Lower leg skin (tissue), 4 donors: ENCODE measurements around the gene TRIM44. TPM values are rescaled to one million over a fixed set of nuclear protein-coding genes. Genes with fewer than 3 reads are reported as not detected.

Experiments
- DNase-seq, 2 donors: peaks; one replicate each; pipeline ENCODE4 v3.0.0-alpha.2; 2019; ENCODE audit warnings: low spot score in 2 of 2
- H3K4me3 ChIP-seq: fragments of 200-600 bp; sonication (generic); 2 replicates; pipeline ENCODE4 v1.5.1; 2017; ENCODE audit warnings: mild to moderate bottlenecking, low read depth; ENCODE audit not compliant: poor library complexity, severe bottlenecking
- POLR2A ChIP-seq, 2 donors: fragments of 450-650 bp; IDR thresholded peaks; one replicate each; pipeline ENCODE4 v1.6.1; 2016 to 2017; ENCODE audit warnings: antibody characterized with exemption in 2 of 2, mild to moderate bottlenecking in 1 of 2, moderate library complexity in 1 of 2
- WGBS, 2 donors: methylation state at CpG; one replicate each; pipeline ENCODE4 v1.1.5; 2018; 5-methylcytosine and 5-hydroxymethylcytosine counted together
- intact Hi-C: fragments of 100-400 bp; cut with DNase I; formaldehyde crosslinking; loops from one replicate; pipeline ENCODE4 v1.15.0; 2023; ENCODE audit warnings: low total_unique reads
- total RNA-seq, 4 donors: library from RNA; depleted of rRNA; stranded (reverse); fragments of >200 nt; gene quantifications; one replicate each; pipeline ENCODE4 v1.1.0, GENCODE V29; 2016
- TF ChIP-seq, protein P1 (sequence below), 3 donors: fragments of 450-650 bp; IDR thresholded peaks; one replicate each; pipeline ENCODE4 v1.5.1; 2016; ENCODE audit warnings: antibody characterized with exemption in 3 of 3, mild to moderate bottlenecking in 3 of 3, moderate library complexity in 2 of 3

TRIM44 gene
- total RNA-seq, 4 donors from 2014 or later = 9.6 to 29.3 (median 23.8) TPM

GRCh38 chr11:35639591-35640179 lies 22.9 kb upstream of the TRIM44 start:
- WGBS, 2 donors = 64 to 66% methylated on average over 9 of the region's 9 CpGs
- intact Hi-C loops = no loop called here

DNA sequence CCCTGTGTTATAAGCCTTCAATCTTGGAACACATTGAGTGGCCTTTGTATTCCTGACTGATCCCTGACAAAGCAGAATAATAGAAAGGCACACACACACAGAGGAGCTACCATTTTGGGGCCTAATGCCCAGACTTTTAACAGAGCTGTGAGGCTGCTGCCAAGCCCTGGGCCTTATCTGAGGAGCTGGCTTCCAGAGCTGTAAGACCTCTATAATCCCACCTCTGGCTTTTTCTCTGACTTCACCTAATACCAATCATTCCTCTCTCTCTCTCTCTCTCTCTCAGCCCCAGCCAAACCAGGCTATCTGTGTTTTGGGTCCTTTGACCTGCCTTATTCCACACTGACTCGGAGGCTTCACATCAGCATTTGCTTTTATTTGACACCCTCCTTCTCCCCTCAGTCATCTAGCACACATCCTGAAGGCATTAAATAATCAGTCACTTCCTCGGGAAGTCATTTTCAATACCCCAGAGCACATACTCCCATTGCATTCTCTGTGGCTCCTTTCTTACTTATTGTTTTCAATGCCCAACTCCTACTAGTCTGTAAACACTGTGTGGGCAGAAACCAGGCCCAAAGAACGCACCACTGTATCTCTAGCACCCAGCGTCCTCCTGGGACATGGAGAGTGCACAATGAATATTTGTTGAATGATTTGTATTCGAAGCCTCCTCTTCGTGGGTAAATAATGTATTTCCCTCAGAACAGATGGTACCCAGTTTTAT lies 21.2 kb upstream of the TRIM44 start:
- intact Hi-C loops = no loop called here
- TF ChIP-seq, protein P1, sequence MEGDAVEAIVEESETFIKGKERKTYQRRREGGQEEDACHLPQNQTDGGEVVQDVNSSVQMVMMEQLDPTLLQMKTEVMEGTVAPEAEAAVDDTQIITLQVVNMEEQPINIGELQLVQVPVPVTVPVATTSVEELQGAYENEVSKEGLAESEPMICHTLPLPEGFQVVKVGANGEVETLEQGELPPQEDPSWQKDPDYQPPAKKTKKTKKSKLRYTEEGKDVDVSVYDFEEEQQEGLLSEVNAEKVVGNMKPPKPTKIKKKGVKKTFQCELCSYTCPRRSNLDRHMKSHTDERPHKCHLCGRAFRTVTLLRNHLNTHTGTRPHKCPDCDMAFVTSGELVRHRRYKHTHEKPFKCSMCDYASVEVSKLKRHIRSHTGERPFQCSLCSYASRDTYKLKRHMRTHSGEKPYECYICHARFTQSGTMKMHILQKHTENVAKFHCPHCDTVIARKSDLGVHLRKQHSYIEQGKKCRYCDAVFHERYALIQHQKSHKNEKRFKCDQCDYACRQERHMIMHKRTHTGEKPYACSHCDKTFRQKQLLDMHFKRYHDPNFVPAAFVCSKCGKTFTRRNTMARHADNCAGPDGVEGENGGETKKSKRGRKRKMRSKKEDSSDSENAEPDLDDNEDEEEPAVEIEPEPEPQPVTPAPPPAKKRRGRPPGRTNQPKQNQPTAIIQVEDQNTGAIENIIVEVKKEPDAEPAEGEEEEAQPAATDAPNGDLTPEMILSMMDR (IDR thresholded peaks at IDR 0.05) = no peak
- H3K4me3 ChIP-seq = no peak overlapping the region
- WGBS, 2 donors = 69 to 75% methylated on average over 6 of the region's 6 CpGs
- no peak for DNase-seq

More at GRCh38 chr11:35639591-35640179, 22.9 kb upstream of the TRIM44 start:
- H3K4me3 ChIP-seq = no peak overlapping the region
- DNase-seq = no peak
- no peak for TF ChIP-seq POLR2A (IDR thresholded peaks at IDR 0.05)
- TF ChIP-seq, protein P1 (IDR thresholded peaks at IDR 0.05) = no peak

- no peak for DNase-seq
- intact Hi-C loops = no loop called here
- 84 to 89% methylated on average over 3 of the region's 3 CpGs for WGBS, 2 donors
- TF ChIP-seq, protein P1 (IDR thresholded peaks at IDR 0.05) = no peak
- no peak overlapping the region for H3K4me3 ChIP-seq
Measured at GRCh38 chr11:35641964-35642363, 20.6 kb upstream of the TRIM44 start.

- TF ChIP-seq POLR2A (IDR thresholded peaks at IDR 0.05) = no peak
- TF ChIP-seq, protein P1 (IDR thresholded peaks at IDR 0.05) = no peak
- intact Hi-C loops = no loop called here
- WGBS, 2 donors = 67 to 74% methylated on average over 8 of the region's 8 CpGs
- DNase-seq = no peak
- no peak overlapping the region for H3K4me3 ChIP-seq
Measured at GRCh38 chr11:35647421-35648093, 15.0 kb upstream of the TRIM44 start.

DNA sequence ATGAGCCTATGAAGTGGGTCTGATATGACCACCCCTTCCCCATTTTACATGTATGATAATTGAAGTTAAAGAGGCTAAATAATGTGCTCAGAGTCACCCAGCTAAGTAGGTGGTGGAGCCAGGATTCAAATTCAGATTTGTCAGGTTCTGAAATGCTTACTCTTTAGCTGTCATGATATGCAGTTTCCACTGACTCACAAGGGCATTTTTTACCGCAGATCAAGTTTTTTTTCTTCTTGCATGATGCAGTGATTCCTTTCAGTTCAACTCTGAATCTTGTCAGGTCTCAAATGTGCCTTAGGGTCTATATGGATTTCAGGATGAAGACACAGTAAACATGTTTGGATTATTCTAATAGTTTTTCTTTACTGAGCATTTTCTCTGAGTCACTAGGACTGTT lies 12.6 kb upstream of the TRIM44 start:
- intact Hi-C loops = no loop called here
- no peak overlapping the region for H3K4me3 ChIP-seq
- TF ChIP-seq POLR2A (IDR thresholded peaks at IDR 0.05) = no peak
- TF ChIP-seq, protein P1 (IDR thresholded peaks at IDR 0.05) = no peak
- 20 to 38% methylated on average over 1 of the region's 1 CpG for WGBS, 2 donors
- no peak for DNase-seq
